Measurements from ENCODE around the gene WFS1.

DNA sequence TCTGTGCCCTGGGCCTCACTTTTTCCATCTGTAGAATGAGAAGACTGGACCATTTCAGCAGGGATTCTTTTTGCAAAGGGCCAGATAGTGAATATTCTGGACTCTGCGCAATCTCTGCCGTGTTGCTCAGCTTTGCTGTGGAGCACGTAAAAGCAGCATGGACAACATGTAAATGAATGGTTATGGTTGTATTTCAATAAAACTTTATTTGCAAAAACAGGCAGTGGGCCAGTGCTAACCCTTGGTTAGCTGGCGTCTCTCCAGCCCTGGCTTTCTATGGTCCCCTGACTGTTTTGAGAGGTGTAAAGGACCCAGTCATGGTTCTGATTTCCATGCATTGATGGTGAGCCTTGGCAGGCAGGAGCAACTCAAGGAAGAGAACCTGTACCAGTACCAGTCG lies 18.7 kb downstream of the WFS1 start:
- TF ChIP-seq, protein P1, sequence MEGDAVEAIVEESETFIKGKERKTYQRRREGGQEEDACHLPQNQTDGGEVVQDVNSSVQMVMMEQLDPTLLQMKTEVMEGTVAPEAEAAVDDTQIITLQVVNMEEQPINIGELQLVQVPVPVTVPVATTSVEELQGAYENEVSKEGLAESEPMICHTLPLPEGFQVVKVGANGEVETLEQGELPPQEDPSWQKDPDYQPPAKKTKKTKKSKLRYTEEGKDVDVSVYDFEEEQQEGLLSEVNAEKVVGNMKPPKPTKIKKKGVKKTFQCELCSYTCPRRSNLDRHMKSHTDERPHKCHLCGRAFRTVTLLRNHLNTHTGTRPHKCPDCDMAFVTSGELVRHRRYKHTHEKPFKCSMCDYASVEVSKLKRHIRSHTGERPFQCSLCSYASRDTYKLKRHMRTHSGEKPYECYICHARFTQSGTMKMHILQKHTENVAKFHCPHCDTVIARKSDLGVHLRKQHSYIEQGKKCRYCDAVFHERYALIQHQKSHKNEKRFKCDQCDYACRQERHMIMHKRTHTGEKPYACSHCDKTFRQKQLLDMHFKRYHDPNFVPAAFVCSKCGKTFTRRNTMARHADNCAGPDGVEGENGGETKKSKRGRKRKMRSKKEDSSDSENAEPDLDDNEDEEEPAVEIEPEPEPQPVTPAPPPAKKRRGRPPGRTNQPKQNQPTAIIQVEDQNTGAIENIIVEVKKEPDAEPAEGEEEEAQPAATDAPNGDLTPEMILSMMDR (IDR thresholded peaks at IDR 0.05; ENCODE audit: insufficient read depth, low read length, poor library complexity, severe bottlenecking): no peak
- TF ChIP-seq EZH2phosphoT487 (conservative IDR thresholded peaks at IDR 0.05; ENCODE audit: low read length): no peak
